HEK293 (cell line): Measurements from ENCODE around the gene IMMP2L.

Source experiments
- CTCF ChIA-PET: fragments of 350-600 bp; formaldehyde crosslinking; extraction: SDS; loops from one replicate; lab custom pipeline; 2021; ENCODE audit warnings: antibody characterized with exemption; lab: Yijun Ruan, JAX
- POLR2A ChIA-PET: fragments of 300-600 bp; formaldehyde crosslinking; extraction: SDS; loops from one replicate; lab custom pipeline; 2020; ENCODE audit warnings: antibody characterized with exemption, inconsistent platforms; lab: Yijun Ruan, JAX
- H3K27ac ChIP-seq: fragments of 200-500 bp; sonication (Bioruptor generic); 2 replicates; pipeline ENCODE4 v1.5.1; 2014; ENCODE audit warnings: low read depth, low read length, control low read depth, inconsistent platforms; ENCODE audit errors: extremely low read depth
- H3K36me3 ChIP-seq, 2 experiments: fragments of 200-500 bp in 1 of 2; sonication (Bioruptor generic) in 1 of 2; 1 replicate in 1 of 2; 2 replicates in 1 of 2; pipeline ENCODE4 v1.5.1; 2014 to 2017; ENCODE audit warnings: inconsistent platforms in 2 of 2, low read length in 2 of 2; ENCODE audit not compliant: control insufficient read depth in 2 of 2, insufficient read depth in 1 of 2
- H3K4me1 ChIP-seq: fragments of 200-500 bp; sonication (Bioruptor generic); 2 replicates; pipeline ENCODE4 v1.5.1; 2014; ENCODE audit warnings: mild to moderate bottlenecking, low read length, inconsistent platforms; ENCODE audit not compliant: control insufficient read depth, insufficient read depth
- H3K4me3 ChIP-seq: 2 replicates; pipeline ENCODE4 v1.5.1; 2011; ENCODE audit warnings: low read depth, mild to moderate bottlenecking, control low read depth, low read length, moderate library complexity
- H3K9me3 ChIP-seq: fragments of 200-500 bp; sonication (Bioruptor generic); 2 replicates; pipeline ENCODE4 v1.5.1; 2014; ENCODE audit warnings: low read depth, low read length, inconsistent platforms; ENCODE audit not compliant: control insufficient read depth, insufficient read depth
- BCL11A ChIP-seq: fragments of 450-650 bp; formaldehyde crosslinking; IDR thresholded peaks from 2 replicates; pipeline ENCODE4 v1.5.1; 2016; ENCODE audit warnings: low read depth, missing biosample characterization, missing genetic modification characterization
- GFI1B ChIP-seq: fragments of 450-650 bp; formaldehyde crosslinking; IDR thresholded peaks from 2 replicates; pipeline ENCODE4 v1.5.1; 2016; ENCODE audit warnings: missing biosample characterization, missing genetic modification characterization
- INSM2 ChIP-seq: fragments of 450-650 bp; formaldehyde crosslinking; IDR thresholded peaks from 2 replicates; pipeline ENCODE4 v1.5.1; 2016; ENCODE audit warnings: missing biosample characterization, missing genetic modification characterization
- PBX3 ChIP-seq: sonication (generic); formaldehyde crosslinking; IDR thresholded peaks from 2 replicates; pipeline ENCODE4 v1.8.1; 2022; ENCODE audit warnings: mild to moderate bottlenecking, moderate library complexity, missing genetic modification reagents
- RBAK ChIP-seq: fragments of 450-650 bp; formaldehyde crosslinking; IDR thresholded peaks from 2 replicates; pipeline ENCODE4 v1.5.1; 2016; ENCODE audit warnings: missing biosample characterization, missing genetic modification characterization
- SETDB1 ChIP-seq: IDR thresholded peaks from one replicate; pipeline ENCODE4 v1.6.1; 2017; ENCODE audit warnings: mild to moderate bottlenecking, low read length, moderate library complexity, mixed read lengths; ENCODE audit not compliant: insufficient read length
- ZNF239 ChIP-seq: fragments of 450-650 bp; formaldehyde crosslinking; IDR thresholded peaks from 2 replicates; pipeline ENCODE4 v1.5.1; 2016; ENCODE audit warnings: missing biosample characterization, missing genetic modification characterization
- ZNF248 ChIP-seq: fragments of 450-650 bp; formaldehyde crosslinking; IDR thresholded peaks from 2 replicates; pipeline ENCODE4 v1.5.1; 2017; ENCODE audit warnings: missing biosample characterization, missing genetic modification characterization
- ZNF324 ChIP-seq: fragments of 450-650 bp; formaldehyde crosslinking; IDR thresholded peaks from 2 replicates; pipeline ENCODE4 v1.5.1; 2016; ENCODE audit warnings: missing biosample characterization, missing genetic modification characterization
- ZNF335 ChIP-seq: fragments of 450-650 bp; formaldehyde crosslinking; conservative IDR thresholded peaks from 2 replicates; pipeline ENCODE4 v1.5.1; 2016; ENCODE audit warnings: missing biosample characterization, missing genetic modification characterization
- ZNF404 ChIP-seq: fragments of 450-650 bp; formaldehyde crosslinking; IDR thresholded peaks from 2 replicates; pipeline ENCODE4 v1.5.1; 2017; ENCODE audit warnings: missing biosample characterization, missing genetic modification characterization
- ZNF449 ChIP-seq: fragments of 450-650 bp; formaldehyde crosslinking; IDR thresholded peaks from 2 replicates; pipeline ENCODE4 v1.5.1; 2017; ENCODE audit warnings: missing biosample characterization, mild to moderate bottlenecking, missing genetic modification characterization, moderate library complexity
- ZNF548 ChIP-seq: fragments of 450-650 bp; formaldehyde crosslinking; IDR thresholded peaks from 2 replicates; pipeline ENCODE4 v1.5.1; 2016; ENCODE audit warnings: missing biosample characterization, missing genetic modification characterization
- ZNF585B ChIP-seq: fragments of 450-650 bp; formaldehyde crosslinking; IDR thresholded peaks from 2 replicates; pipeline ENCODE4 v1.5.1; 2016; ENCODE audit warnings: missing biosample characterization, missing genetic modification characterization
- ZNF610 ChIP-seq: fragments of 450-650 bp; formaldehyde crosslinking; IDR thresholded peaks from 2 replicates; pipeline ENCODE4 v1.5.1; 2016; ENCODE audit warnings: missing biosample characterization, missing genetic modification characterization, borderline replicate concordance
- ZNF629 ChIP-seq: fragments of 450-650 bp; formaldehyde crosslinking; IDR thresholded peaks from 2 replicates; pipeline ENCODE4 v1.5.1; 2017; ENCODE audit warnings: missing biosample characterization, missing genetic modification characterization
- ZNF654 ChIP-seq: fragments of 450-650 bp; formaldehyde crosslinking; IDR thresholded peaks from 2 replicates; pipeline ENCODE4 v1.5.1; 2016; ENCODE audit warnings: low read depth, missing biosample characterization, missing genetic modification characterization
- ZNF670 ChIP-seq: fragments of 450-650 bp; formaldehyde crosslinking; IDR thresholded peaks from 2 replicates; pipeline ENCODE4 v1.5.1; 2016; ENCODE audit warnings: missing biosample characterization, missing genetic modification characterization, low read depth
- ZNF776 ChIP-seq: fragments of 450-650 bp; formaldehyde crosslinking; IDR thresholded peaks from 2 replicates; pipeline ENCODE4 v1.5.0; 2017; ENCODE audit warnings: missing biosample characterization, missing genetic modification characterization, borderline replicate concordance
- ZNF785 ChIP-seq: fragments of 450-650 bp; formaldehyde crosslinking; IDR thresholded peaks from 2 replicates; pipeline ENCODE4 v1.5.1; 2016; ENCODE audit warnings: missing biosample characterization, missing genetic modification characterization
- TF ChIP-seq, protein P1 (sequence below): fragments of 450-650 bp; formaldehyde crosslinking; IDR thresholded peaks from 2 replicates; pipeline ENCODE4 v1.5.1; 2016; ENCODE audit warnings: missing biosample characterization, missing genetic modification characterization
- TF ChIP-seq, protein P2 (sequence below): fragments of 450-650 bp; formaldehyde crosslinking; IDR thresholded peaks from 2 replicates; pipeline ENCODE4 v1.5.1; 2016; ENCODE audit warnings: missing biosample characterization, missing genetic modification characterization, borderline replicate concordance
- TF ChIP-seq, protein P3 (sequence below): fragments of 450-650 bp; formaldehyde crosslinking; IDR thresholded peaks from 2 replicates; pipeline ENCODE4 v1.5.1; 2017; ENCODE audit warnings: missing biosample characterization, missing genetic modification characterization

Gene IMMP2L

GRCh38 chr7:110854166-110854565 lies 708.1 kb downstream of the IMMP2L start:
- Histone ChIP-seq H3K27ac (no peak overlapping the region), H3K4me1 (no peaks in the 10 kb centered on the region)
- CTCF ChIA-PET, result interaction anchor here (0.7 kb wide), 1 partner anchor 345 kb away, joined by 3 read pairs; no protein-coding TSS in a partner anchor
- TF ChIP-seq, protein P1, sequence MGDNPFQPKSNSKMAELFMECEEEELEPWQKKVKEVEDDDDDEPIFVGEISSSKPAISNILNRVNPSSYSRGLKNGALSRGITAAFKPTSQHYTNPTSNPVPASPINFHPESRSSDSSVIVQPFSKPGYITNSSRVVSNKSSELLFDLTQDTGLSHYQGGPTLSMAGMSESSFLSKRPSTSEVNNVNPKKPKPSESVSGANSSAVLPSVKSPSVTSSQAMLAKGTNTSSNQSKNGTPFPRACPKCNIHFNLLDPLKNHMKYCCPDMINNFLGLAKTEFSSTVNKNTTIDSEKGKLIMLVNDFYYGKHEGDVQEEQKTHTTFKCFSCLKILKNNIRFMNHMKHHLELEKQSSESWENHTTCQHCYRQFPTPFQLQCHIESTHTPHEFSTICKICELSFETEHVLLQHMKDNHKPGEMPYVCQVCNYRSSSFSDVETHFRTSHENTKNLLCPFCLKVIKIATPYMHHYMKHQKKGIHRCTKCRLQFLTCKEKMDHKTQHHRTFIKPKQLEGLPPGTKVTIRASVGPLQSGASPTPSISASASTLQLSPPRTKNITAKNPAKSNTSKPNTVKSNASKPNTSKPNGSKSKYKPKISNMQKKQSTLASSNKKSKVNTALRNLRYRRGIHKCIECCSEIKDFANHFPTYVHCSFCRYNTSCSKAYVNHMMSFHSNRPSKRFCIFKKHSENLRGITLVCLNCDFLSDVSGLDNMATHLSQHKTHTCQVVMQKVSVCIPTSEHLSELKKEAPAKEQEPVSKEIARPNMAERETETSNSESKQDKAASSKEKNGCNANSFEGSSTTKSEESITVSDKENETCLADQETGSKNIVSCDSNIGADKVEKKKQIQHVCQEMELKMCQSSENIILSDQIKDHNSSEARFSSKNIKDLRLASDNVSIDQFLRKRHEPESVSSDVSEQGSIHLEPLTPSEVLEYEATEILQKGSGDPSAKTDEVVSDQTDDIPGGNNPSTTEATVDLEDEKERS, result no peak
- no peak for TF ChIP-seq SETDB1
- no peak for TF ChIP-seq GFI1B
- TF ChIP-seq, protein P2, sequence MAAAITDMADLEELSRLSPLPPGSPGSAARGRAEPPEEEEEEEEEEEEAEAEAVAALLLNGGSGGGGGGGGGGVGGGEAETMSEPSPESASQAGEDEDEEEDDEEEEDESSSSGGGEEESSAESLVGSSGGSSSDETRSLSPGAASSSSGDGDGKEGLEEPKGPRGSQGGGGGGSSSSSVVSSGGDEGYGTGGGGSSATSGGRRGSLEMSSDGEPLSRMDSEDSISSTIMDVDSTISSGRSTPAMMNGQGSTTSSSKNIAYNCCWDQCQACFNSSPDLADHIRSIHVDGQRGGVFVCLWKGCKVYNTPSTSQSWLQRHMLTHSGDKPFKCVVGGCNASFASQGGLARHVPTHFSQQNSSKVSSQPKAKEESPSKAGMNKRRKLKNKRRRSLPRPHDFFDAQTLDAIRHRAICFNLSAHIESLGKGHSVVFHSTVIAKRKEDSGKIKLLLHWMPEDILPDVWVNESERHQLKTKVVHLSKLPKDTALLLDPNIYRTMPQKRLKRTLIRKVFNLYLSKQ (tag by site-specific recombination), result no peak
- TF ChIP-seq ZNF610 (tag by site-specific recombination), result no peak
- TF ChIP-seq ZNF654 (tag by site-specific recombination), result no peak
- TF ChIP-seq ZNF248 (tag by site-specific recombination), result no peak
- no peak for TF ChIP-seq ZNF670 (tag by site-specific recombination)
- no peak for TF ChIP-seq ZNF449 (tag by site-specific recombination)
- no peak for TF ChIP-seq ZNF335 (tag by site-specific recombination)
- TF ChIP-seq ZNF785 (tag by site-specific recombination), result no peak
- TF ChIP-seq ZNF629 (tag by site-specific recombination), result no peak
- TF ChIP-seq INSM2 (tag by site-specific recombination), result no peak
- TF ChIP-seq, all 188 proteins: peak for 0
- H3K9me3 ChIP-seq, result no peaks in the 10 kb centered on the region
- no peak overlapping the region for H3K4me3 ChIP-seq
- POLR2A ChIA-PET, result no interaction called here
- H3K36me3 ChIP-seq, result no peaks in the 10 kb centered on the region

DNA sequence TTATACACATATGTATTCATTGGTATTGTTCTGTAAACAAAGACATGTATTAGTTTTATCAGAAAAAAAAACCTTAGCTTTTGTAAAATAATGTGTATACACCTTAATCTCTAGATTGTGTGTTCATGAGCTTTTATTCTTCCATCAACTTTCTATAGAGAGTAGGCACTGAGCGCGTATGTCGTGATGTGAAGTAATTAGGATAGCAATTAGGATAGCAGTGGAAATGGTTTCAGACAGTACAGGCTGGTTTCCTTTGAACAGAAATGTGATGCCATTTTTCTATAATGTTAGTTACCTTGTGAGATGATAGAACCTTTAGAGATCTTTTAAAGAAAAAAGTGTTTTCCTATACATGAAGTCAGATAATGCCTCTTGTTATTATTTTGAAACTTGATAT lies 709.0 kb downstream of the IMMP2L start:
- ChIA-PET CTCF (no interaction called here), POLR2A (no interaction called here)
- H3K9me3 ChIP-seq, result no peaks in the 10 kb centered on the region
- no peak overlapping the region for H3K4me3 ChIP-seq
- H3K36me3 ChIP-seq, result no peaks in the 10 kb centered on the region
- no peak overlapping the region for H3K27ac ChIP-seq
- no peaks in the 10 kb centered on the region for H3K4me1 ChIP-seq
- TF ChIP-seq ZNF239 (tag by site-specific recombination), result no peak
- TF ChIP-seq ZNF404 (tag by site-specific recombination), result no peak
- TF ChIP-seq PBX3 (CRISPR knock-in tag), result no peak
- TF ChIP-seq, protein P3, sequence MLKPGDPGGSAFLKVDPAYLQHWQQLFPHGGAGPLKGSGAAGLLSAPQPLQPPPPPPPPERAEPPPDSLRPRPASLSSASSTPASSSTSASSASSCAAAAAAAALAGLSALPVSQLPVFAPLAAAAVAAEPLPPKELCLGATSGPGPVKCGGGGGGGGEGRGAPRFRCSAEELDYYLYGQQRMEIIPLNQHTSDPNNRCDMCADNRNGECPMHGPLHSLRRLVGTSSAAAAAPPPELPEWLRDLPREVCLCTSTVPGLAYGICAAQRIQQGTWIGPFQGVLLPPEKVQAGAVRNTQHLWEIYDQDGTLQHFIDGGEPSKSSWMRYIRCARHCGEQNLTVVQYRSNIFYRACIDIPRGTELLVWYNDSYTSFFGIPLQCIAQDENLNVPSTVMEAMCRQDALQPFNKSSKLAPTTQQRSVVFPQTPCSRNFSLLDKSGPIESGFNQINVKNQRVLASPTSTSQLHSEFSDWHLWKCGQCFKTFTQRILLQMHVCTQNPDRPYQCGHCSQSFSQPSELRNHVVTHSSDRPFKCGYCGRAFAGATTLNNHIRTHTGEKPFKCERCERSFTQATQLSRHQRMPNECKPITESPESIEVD (tag by site-specific recombination), result no peak
- TF ChIP-seq ZNF776 (tag by site-specific recombination), result no peak
- TF ChIP-seq ZNF548 (tag by site-specific recombination), result no peak
- no peak for TF ChIP-seq ZNF585B (tag by site-specific recombination)
- TF ChIP-seq RBAK (tag by site-specific recombination), result no peak
- TF ChIP-seq ZNF324 (tag by site-specific recombination), result no peak
- no peak for TF ChIP-seq BCL11A (tag by site-specific recombination)
